Common myeloid progenitor, CD34-positive (primary cell): Measurements from ENCODE around the gene SLA2.

Source experiments
- CTCF ChIA-PET: fragments of 350-600 bp; sonication (Branson Sonifier 250); formaldehyde crosslinking; loops from one replicate; lab custom pipeline; 2021; ENCODE audit warnings: antibody characterized with exemption; lab: Charles Lee
- POLR2A ChIA-PET: fragments of 350-600 bp; sonication (Branson Sonifier 250); formaldehyde crosslinking; loops from one replicate; lab custom pipeline; 2021; ENCODE audit warnings: antibody characterized with exemption; lab: Charles Lee
- DNase-seq, 3 donors: peaks; one replicate each; pipeline versions ENCODE4 v3.0.0 to v3.0.0-alpha.2; 2013
- H3K27ac ChIP-seq, 2 experiments: 1 replicate in 1 of 2; 2 replicates in 1 of 2; pipeline ENCODE4 v1.7.0; 2013; ENCODE audit warnings: inconsistent platforms in 2 of 2, low read length in 2 of 2, mild to moderate bottlenecking in 2 of 2, low read depth in 1 of 2, moderate library complexity in 1 of 2; ENCODE audit not compliant: severe bottlenecking in 2 of 2, insufficient read depth in 1 of 2, poor library complexity in 1 of 2
- H3K27me3 ChIP-seq, 5 experiments: replicated peaks in 2 of 5; 1 replicate in 3 of 5; 2 replicates in 2 of 5; pipeline versions ENCODE4 v1.6.1 to v1.7.0; 2013; ENCODE audit warnings: low read length in 4 of 5, mild to moderate bottlenecking in 2 of 5, moderate library complexity in 2 of 5, inconsistent platforms in 1 of 5; ENCODE audit not compliant: insufficient read depth in 5 of 5, control insufficient read depth in 4 of 5
- H3K36me3 ChIP-seq, 4 experiments: 1 replicate in 2 of 4; 2 replicates in 2 of 4; pipeline versions ENCODE4 v1.6.1 to v1.7.0; 2013; ENCODE audit warnings: low read length in 3 of 4, control low read depth in 1 of 4, mild to moderate bottlenecking in 1 of 4; ENCODE audit not compliant: control insufficient read depth in 4 of 4, insufficient read depth in 4 of 4
- H3K4me1 ChIP-seq, 4 experiments: 1 replicate in 3 of 4; 2 replicates in 1 of 4; pipeline versions ENCODE4 v1.6.1 to v1.7.1; 2013; ENCODE audit warnings: low read length in 3 of 4, mild to moderate bottlenecking in 3 of 4, control low read depth in 1 of 4, inconsistent platforms in 1 of 4, moderate library complexity in 1 of 4; ENCODE audit not compliant: control insufficient read depth in 4 of 4, insufficient read depth in 4 of 4; ENCODE audit errors: control extremely low read depth in 1 of 4
- H3K4me3 ChIP-seq, 7 experiments: 1 replicate in 4 of 7; 2 replicates in 3 of 7; pipeline versions ENCODE4 v1.5.1 to v1.7.0; 2013; ENCODE audit warnings: mild to moderate bottlenecking in 7 of 7, low read length in 6 of 7, moderate library complexity in 6 of 7, inconsistent platforms in 2 of 7, low read depth in 2 of 7, control low read depth in 1 of 7; ENCODE audit not compliant: insufficient read depth in 4 of 7, control insufficient read depth in 1 of 7; ENCODE audit errors: extremely low read depth in 1 of 7
- H3K9me3 ChIP-seq, 5 experiments: 1 replicate in 4 of 5; 2 replicates in 1 of 5; pipeline versions ENCODE4 v1.6.1 to v1.7.1; 2013; ENCODE audit warnings: low read length in 4 of 5, mild to moderate bottlenecking in 2 of 5, inconsistent platforms in 1 of 5, low read depth in 1 of 5, moderate library complexity in 1 of 5; ENCODE audit not compliant: control insufficient read depth in 4 of 5, insufficient read depth in 2 of 5; ENCODE audit errors: control extremely low read depth in 1 of 5
- WGBS: methylation state at CpG from one replicate; pipeline ENCODE4 v1.1.5; 2013; ENCODE audit not compliant: insufficient coverage; 5-methylcytosine and 5-hydroxymethylcytosine counted together

The SLA2 gene

DNA sequence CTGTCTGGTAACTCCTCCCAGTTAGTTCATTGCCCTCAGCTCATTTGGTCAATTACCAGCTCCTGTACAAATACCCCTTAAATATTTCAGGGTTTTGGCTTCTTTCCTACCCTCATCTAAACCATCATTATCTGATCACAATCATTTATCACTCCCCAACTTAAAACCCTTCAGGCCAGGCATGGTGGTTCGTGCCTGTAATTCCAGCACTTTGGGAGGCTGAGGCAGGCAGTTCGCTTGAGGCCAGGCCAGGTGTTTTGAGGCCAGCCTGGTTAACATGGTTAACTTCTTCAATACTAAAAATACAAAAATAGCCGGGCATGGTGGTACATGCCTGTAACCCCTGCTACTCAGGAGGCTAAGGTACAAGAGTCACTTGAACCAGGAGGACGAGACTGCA lies 63.2 kb downstream of the SLA2 start:
- Histone ChIP-seq H3K9me3 (no peaks in the 10 kb centered on the region), H3K4me1 (no peaks in the 10 kb centered on the region), H3K27me3 (no peaks in the 10 kb centered on the region), H3K36me3 (peaks cover 12 to 82% (median 58%) of the 10 kb centered on the region in 4 experiments), H3K4me3 (no peak overlapping the region), H3K27ac (no peak overlapping the region)
- WGBS = 100% methylated on average over 4 of the region's 4 CpGs
- CTCF ChIA-PET = interaction anchor here (1.6 to 11.0 kb wide), 2 partner anchors 8 to 12 kb away, joined by 4 to 108 read pairs; partner anchors contain the start of gene TGIF2
- no peak for DNase-seq
- POLR2A ChIA-PET = interaction anchor here (0.6 kb wide), 1 partner anchor 127 kb away, joined by 3 read pairs; no protein-coding TSS in a partner anchor

DNA sequence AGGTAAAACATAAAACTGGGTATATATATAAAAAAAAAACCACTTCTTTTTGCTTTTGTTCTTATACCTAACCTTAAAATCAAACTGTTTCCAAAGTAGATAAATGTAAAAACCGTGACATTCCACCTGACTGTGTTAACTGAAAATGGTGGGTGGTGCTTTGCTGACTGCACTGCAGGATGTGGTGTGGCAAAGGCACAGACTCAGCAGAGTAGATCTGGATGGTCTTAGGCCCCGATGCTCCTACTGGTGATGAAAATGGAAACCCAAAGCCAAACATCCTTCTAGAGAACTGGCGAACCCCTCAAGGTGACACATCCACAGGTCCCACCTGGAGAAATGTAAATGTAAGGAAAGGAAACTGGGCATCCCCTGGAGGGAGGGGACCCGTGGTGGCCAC lies 63.7 kb downstream of the SLA2 start:
- 90% methylated on average over 2 of the region's 4 CpGs for WGBS
- Histone ChIP-seq H3K4me1 (no peaks in the 10 kb centered on the region), H3K9me3 (no peaks in the 10 kb centered on the region), H3K27me3 (no peaks in the 10 kb centered on the region), H3K4me3 (no peak overlapping the region), H3K27ac (no peak overlapping the region), H3K36me3 (peaks cover 10 to 80% (median 59%) of the 10 kb centered on the region in 4 experiments)
- no peak for DNase-seq
- CTCF ChIA-PET = interaction anchor here (1.6 to 11.0 kb wide), 2 partner anchors 7 to 12 kb away, joined by 4 to 108 read pairs; partner anchors contain the start of gene TGIF2
- POLR2A ChIA-PET = no interaction called here

DNA sequence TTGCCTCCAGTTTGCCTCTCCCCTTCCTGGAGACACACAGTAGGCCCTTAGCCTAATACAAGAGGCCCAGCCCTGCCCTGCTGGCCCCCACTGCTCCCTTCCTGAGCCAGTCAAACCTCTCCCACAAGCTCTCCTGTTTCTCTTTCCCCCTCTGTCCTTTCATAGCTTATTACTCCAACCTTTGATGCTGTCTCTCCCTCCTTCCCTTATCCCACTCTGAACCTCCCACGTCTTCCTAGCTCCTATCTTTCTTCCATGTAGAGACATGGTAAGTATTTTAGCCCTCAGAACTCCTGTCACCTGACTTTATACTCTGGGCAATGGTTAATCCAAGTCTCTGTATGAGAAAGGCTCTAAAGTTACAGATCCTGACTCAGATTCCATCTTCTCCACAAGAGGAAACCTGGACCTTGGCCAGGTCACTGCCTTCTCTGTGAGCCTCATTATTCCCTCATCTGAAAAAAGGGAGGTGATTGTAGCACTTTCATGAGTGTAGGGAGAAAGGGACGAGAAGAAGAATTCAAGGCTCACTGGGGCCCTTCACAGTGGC lies 65.9 kb downstream of the SLA2 start:
- 100% methylated on average over 1 of the region's 2 CpGs for WGBS
- H3K4me3 ChIP-seq = no peak overlapping the region
- DNase-seq = no peak
- peaks cover 0 to 17% (median 15%) of the 10 kb centered on the region in 4 experiments for H3K4me1 ChIP-seq
- no peaks in the 10 kb centered on the region for H3K9me3 ChIP-seq
- peaks cover 10 to 62% (median 48%) of the 10 kb centered on the region in 4 experiments for H3K36me3 ChIP-seq
- ChIA-PET CTCF (interaction anchor here (1.3 to 13.1 kb wide), 4 partner anchors 8 to 23 kb away, joined by 3 to 108 read pairs (median 4); no protein-coding TSS in a partner anchor), POLR2A (interaction anchor here (2.8 kb wide), 1 partner anchor 8 kb away, joined by 7 read pairs; no protein-coding TSS in a partner anchor)
- no peaks in the 10 kb centered on the region for H3K27me3 ChIP-seq
- H3K27ac ChIP-seq = peak overlapping the region in 1 of 2 experiments; percentile 44

DNA sequence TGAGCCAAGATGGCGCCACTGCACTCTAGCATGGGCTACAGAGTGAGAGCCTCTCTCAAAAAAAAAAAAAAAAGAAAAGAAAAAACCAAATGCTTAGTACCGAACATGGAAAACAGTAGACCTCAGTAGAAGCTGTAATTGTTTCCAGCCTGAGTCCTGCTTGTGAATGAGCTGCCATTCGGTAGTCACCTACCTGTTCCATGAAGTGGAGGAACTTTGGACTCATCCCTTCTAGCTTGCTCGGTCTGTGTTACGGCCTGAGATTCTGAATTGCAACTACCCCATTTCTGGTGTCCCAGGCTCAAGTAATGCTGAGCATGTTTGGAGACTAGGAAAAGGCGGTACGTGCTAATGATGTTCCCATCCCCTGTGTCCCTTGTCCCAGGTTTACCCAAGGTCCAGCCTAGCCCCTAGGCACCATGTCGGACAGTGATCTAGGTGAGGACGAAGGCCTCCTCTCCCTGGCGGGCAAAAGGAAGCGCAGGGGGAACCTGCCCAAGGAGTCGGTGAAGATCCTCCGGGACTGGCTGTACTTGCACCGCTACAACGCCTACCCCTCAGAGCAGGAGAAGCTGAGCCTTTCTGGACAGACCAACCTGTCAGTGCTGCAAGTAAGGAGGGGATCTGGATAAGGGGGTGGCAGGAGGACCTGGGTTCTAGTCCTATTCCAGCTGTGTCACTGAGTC lies 67.5 kb downstream of the SLA2 start:
- DNase-seq = no peak
- Histone ChIP-seq H3K4me1 (peaks cover 0 to 22% (median 19%) of the 10 kb centered on the region in 4 experiments), H3K4me3 (no peak overlapping the region), H3K36me3 (peaks cover 10 to 52% (median 44%) of the 10 kb centered on the region in 4 experiments), H3K27ac (no peak overlapping the region), H3K27me3 (no peaks in the 10 kb centered on the region), H3K9me3 (no peaks in the 10 kb centered on the region)
- ChIA-PET POLR2A (interaction anchor here (1.3 to 2.8 kb wide), 2 partner anchors 10 to 11 kb away, joined by 5 to 7 read pairs; no protein-coding TSS in a partner anchor), CTCF (interaction anchor here (0.5 to 13.1 kb wide), 4 partner anchors 9 to 67 kb away, joined by 3 to 108 read pairs (median 6); partner anchors contain the start of gene RAB5IF)
- WGBS = 97% methylated on average over 13 of the region's 15 CpGs

DNA sequence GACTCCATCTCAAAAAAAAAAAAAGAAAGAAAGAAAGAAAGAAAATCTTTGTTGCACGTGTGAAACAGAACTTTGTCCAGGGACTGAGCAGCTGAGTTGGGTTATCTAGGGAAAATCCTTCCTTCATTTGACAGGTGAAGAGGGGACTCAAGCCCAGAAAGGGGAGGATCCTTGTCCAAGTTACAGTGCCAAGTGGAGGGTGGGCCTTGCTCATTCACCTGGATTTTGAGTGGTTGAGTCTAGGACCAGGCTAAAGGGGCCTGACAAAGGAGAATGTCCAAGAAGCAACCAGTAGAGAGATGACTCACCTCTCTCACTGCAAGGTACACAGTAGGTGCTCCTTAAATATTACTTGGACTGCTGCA lies 69.9 kb downstream of the SLA2 start:
- peaks cover 8 to 35% (median 24%) of the 10 kb centered on the region in 4 experiments for H3K36me3 ChIP-seq
- ChIA-PET POLR2A (interaction anchor here (0.6 to 1.4 kb wide), 3 partner anchors 10 to 14 kb away, joined by 3 to 5 read pairs (median 3); no protein-coding TSS in a partner anchor), CTCF (interaction anchor here (1.3 to 13.1 kb wide), 3 partner anchors 12 to 30 kb away, joined by 9 to 108 read pairs (median 21); partner anchors contain the start of gene RAB5IF)
- no peak for DNase-seq
- peaks cover 2 to 43% (median 36%) of the 10 kb centered on the region in 4 experiments for H3K4me1 ChIP-seq
- H3K9me3 ChIP-seq = no peaks in the 10 kb centered on the region
- peak overlapping the region in 1 of 2 experiments; percentile 66 for H3K27ac ChIP-seq
- WGBS = 67% methylated on average over 1 of the region's 1 CpG
- H3K27me3 ChIP-seq = no peaks in the 10 kb centered on the region
- H3K4me3 ChIP-seq = peak overlapping the region in 3 of 7 experiments; percentile 21 to 89 (median 81)

DNA sequence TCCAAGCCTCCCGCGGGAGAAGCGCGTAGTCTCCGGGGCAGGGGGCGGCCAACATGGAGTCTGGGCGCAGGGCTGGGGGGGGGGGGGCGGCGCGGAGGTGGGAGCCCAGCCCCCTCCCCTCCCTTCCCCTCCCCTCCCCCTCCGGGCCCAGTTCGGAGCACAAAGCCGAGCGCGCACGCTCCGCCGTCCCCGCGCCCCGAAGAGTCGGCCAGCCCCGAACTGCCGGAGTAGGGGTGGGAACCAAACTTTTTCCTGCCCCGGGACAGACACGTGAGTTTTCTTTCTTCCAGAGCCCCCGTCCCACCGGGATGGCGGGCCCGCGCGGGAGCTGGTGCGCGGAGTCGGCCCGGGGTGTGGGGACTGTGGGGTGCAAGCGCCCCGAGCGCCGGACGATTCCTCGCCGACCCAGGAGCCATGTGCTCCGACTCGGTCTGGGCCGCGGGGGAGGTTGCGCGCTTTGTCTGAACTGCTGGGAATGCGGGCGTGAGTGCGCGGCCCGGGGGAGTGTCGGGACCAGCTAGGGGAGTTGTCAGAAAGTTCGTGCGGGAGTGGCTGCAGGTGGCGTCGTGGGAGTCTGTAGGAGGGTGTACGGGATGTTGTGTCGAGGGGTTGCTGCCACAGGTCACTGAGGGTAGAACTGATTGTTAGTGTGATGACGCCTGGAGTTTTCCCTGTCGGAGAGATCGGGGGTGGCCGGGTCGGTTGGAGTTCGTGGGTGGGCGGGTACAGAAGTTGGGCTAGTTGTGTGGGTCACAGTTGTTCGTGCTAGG lies 71.4 kb downstream of the SLA2 start:
- WGBS = 0% methylated on average over 37 of the region's 69 CpGs
- no peaks in the 10 kb centered on the region for H3K9me3 ChIP-seq
- H3K4me3 ChIP-seq = peak overlapping the region; percentile 73 to 89 (median 81)
- H3K27ac ChIP-seq = peak overlapping the region; percentile 94 to 96
- peaks cover 6 to 23% (median 12%) of the 10 kb centered on the region in 4 experiments for H3K36me3 ChIP-seq
- peaks cover 2 to 44% (median 36%) of the 10 kb centered on the region in 4 experiments for H3K4me1 ChIP-seq
- POLR2A ChIA-PET = interaction anchor here (0.7 to 2.4 kb wide), 7 partner anchors 14 to 286 kb away, joined by 3 to 12 read pairs (median 3); partner anchors contain the start of gene RAB5IF
- H3K27me3 ChIP-seq = no peaks in the 10 kb centered on the region
- CTCF ChIA-PET = interaction anchor here (1.3 to 13.1 kb wide), 3 partner anchors 13 to 31 kb away, joined by 9 to 108 read pairs (median 21); partner anchors contain the start of gene RAB5IF
- DNase-seq = peak in 2 of 3 donors; percentile 69 to 71
